ENCODE data around the gene BTBD2.

BTBD2 gene

GRCh38 chr19:2056837-2057192, 41.3 kb upstream of the BTBD2 start:
- DNase-seq (ENCODE audit: low spot score in 2 of 2) (no peak), ATAC-seq (replicated peaks; ENCODE audit: extremely low read depth, poor library complexity, severe bottlenecking) (no peak)
- peak overlapping the region; percentile 80 for H3K27ac Mint-ChIP-seq (ENCODE audit: low read depth)
- H3K36me3 Mint-ChIP-seq (ENCODE audit: insufficient read depth) = peaks cover 15% of the 10 kb centered on the region
- no peaks in the 10 kb centered on the region for H3K27me3 Mint-ChIP-seq
- H3K4me1 Mint-ChIP-seq = peaks cover 35% of the 10 kb centered on the region
- no peaks in the 10 kb centered on the region for H3K9me3 Mint-ChIP-seq
- H3K4me3 Mint-ChIP-seq = peak overlapping the region; percentile 54

GRCh38 chr19:2055931-2056836, 40.7 kb upstream of the BTBD2 start:
- Mint-ChIP-seq H3K4me3 (peak overlapping the region; percentile 54), H3K27ac (ENCODE audit: low read depth) (peak overlapping the region; percentile 80), H3K9me3 (no peaks in the 10 kb centered on the region), H3K36me3 (ENCODE audit: insufficient read depth) (peaks cover 18% of the 10 kb centered on the region), H3K27me3 (no peaks in the 10 kb centered on the region), H3K4me1 (peaks cover 42% of the 10 kb centered on the region)
- ATAC-seq (replicated peaks; ENCODE audit: extremely low read depth, poor library complexity, severe bottlenecking) (no peak), DNase-seq (ENCODE audit: low spot score in 2 of 2) (no peak)

GRCh38 chr19:2054763-2055162, 39.2 kb upstream of the BTBD2 start:
- ATAC-seq (replicated peaks; ENCODE audit: extremely low read depth, poor library complexity, severe bottlenecking) = no peak
- Mint-ChIP-seq H3K36me3 (ENCODE audit: insufficient read depth) (peaks cover 20% of the 10 kb centered on the region), H3K27ac (ENCODE audit: low read depth) (peak overlapping the region; percentile 78), H3K9me3 (no peaks in the 10 kb centered on the region), H3K4me3 (no peak overlapping the region), H3K27me3 (no peaks in the 10 kb centered on the region), H3K4me1 (peaks cover 35% of the 10 kb centered on the region)
- DNase-seq (ENCODE audit: low spot score in 2 of 2) = no peak

- Mint-ChIP-seq H3K4me1 (peaks cover 37% of the 10 kb centered on the region), H3K36me3 (ENCODE audit: insufficient read depth) (peaks cover 27% of the 10 kb centered on the region), H3K27ac (ENCODE audit: low read depth) (peak overlapping the region; percentile 92), H3K27me3 (no peaks in the 10 kb centered on the region), H3K9me3 (no peaks in the 10 kb centered on the region), H3K4me3 (no peak overlapping the region)
- DNase-seq (ENCODE audit: low spot score in 2 of 2) = no peak
- no peak for ATAC-seq (replicated peaks; ENCODE audit: extremely low read depth, poor library complexity, severe bottlenecking)
Measured at GRCh38 chr19:2053601-2054389, 38.3 kb upstream of the BTBD2 start.

- peak in 1 of 2 donors; percentile 61 for DNase-seq (ENCODE audit: low spot score in 2 of 2)
- Mint-ChIP-seq H3K27ac (ENCODE audit: low read depth) (peak overlapping the region; percentile 92), H3K4me3 (peak overlapping the region; percentile 85), H3K36me3 (ENCODE audit: insufficient read depth) (peaks cover 38% of the 10 kb centered on the region), H3K9me3 (no peaks in the 10 kb centered on the region), H3K27me3 (no peaks in the 10 kb centered on the region), H3K4me1 (peaks cover 39% of the 10 kb centered on the region)
- ATAC-seq (replicated peaks; ENCODE audit: extremely low read depth, poor library complexity, severe bottlenecking) = peak; percentile 46
Measured at GRCh38 chr19:2051773-2052704, 36.5 kb upstream of the BTBD2 start.

- no peaks in the 10 kb centered on the region for H3K9me3 Mint-ChIP-seq
- peak within 1 kb of the TSS; percentile 92 for H3K27ac Mint-ChIP-seq (ENCODE audit: low read depth)
- ATAC-seq (replicated peaks; ENCODE audit: extremely low read depth, poor library complexity, severe bottlenecking) (peak; percentile 71), DNase-seq (ENCODE audit: low spot score in 2 of 2) (peak; percentile 90 to 97)
- H3K27me3 Mint-ChIP-seq = no peaks in the 10 kb centered on the region
- peaks cover 43% of the 10 kb centered on the region for H3K4me1 Mint-ChIP-seq
- peaks cover 40% of the 10 kb centered on the region for H3K36me3 Mint-ChIP-seq (ENCODE audit: insufficient read depth)
- peak within 1 kb of the TSS; percentile 85 for H3K4me3 Mint-ChIP-seq
Measured at GRCh38 chr19:2050991-2051772, 35.7 kb upstream of the BTBD2 start, which contains the start of gene MKNK2. Gene MKNK2, minus strand, starts transcription at chr19:2051244. Its CDS starts 393 bp downstream, at chr19:2050851.

GRCh38 chr19:2050349-2050990, 35.0 kb upstream of the BTBD2 start:
- H3K4me1 Mint-ChIP-seq = peaks cover 40% of the 10 kb centered on the region
- H3K36me3 Mint-ChIP-seq (ENCODE audit: insufficient read depth) = peaks cover 41% of the 10 kb centered on the region
- H3K9me3 Mint-ChIP-seq = no peaks in the 10 kb centered on the region
- ATAC-seq (replicated peaks; ENCODE audit: extremely low read depth, poor library complexity, severe bottlenecking) (peak; percentile 2), DNase-seq (ENCODE audit: low spot score in 2 of 2) (no peak)
- H3K27ac Mint-ChIP-seq (ENCODE audit: low read depth) = peak overlapping the region; percentile 92
- H3K4me3 Mint-ChIP-seq = peak overlapping the region; percentile 85
- H3K27me3 Mint-ChIP-seq = no peaks in the 10 kb centered on the region

- peaks cover 38% of the 10 kb centered on the region for H3K4me1 Mint-ChIP-seq
- H3K9me3 Mint-ChIP-seq = no peaks in the 10 kb centered on the region
- peak overlapping the region; percentile 85 for H3K4me3 Mint-ChIP-seq
- H3K27me3 Mint-ChIP-seq = no peaks in the 10 kb centered on the region
- no peak for ATAC-seq (replicated peaks; ENCODE audit: extremely low read depth, poor library complexity, severe bottlenecking)
- H3K36me3 Mint-ChIP-seq (ENCODE audit: insufficient read depth) = peaks cover 45% of the 10 kb centered on the region
- H3K27ac Mint-ChIP-seq (ENCODE audit: low read depth) = peak overlapping the region; percentile 73
- DNase-seq (ENCODE audit: low spot score in 2 of 2) = peak in 1 of 2 donors; percentile 49
Measured at GRCh38 chr19:2049741-2050348, 34.3 kb upstream of the BTBD2 start.

GRCh38 chr19:2048959-2049740, 33.6 kb upstream of the BTBD2 start:
- Mint-ChIP-seq H3K27ac (ENCODE audit: low read depth) (peak overlapping the region; percentile 73), H3K4me3 (peak overlapping the region; percentile 85), H3K36me3 (ENCODE audit: insufficient read depth) (peaks cover 51% of the 10 kb centered on the region), H3K9me3 (no peaks in the 10 kb centered on the region), H3K4me1 (peaks cover 41% of the 10 kb centered on the region), H3K27me3 (no peaks in the 10 kb centered on the region)
- DNase-seq (ENCODE audit: low spot score in 2 of 2) = no peak
- ATAC-seq (replicated peaks; ENCODE audit: extremely low read depth, poor library complexity, severe bottlenecking) = no peak

GRCh38 chr19:2048104-2048958, 32.8 kb upstream of the BTBD2 start:
- H3K9me3 Mint-ChIP-seq = no peaks in the 10 kb centered on the region
- peak overlapping the region; percentile 73 for H3K27ac Mint-ChIP-seq (ENCODE audit: low read depth)
- DNase-seq (ENCODE audit: low spot score in 2 of 2) (no peak), ATAC-seq (replicated peaks; ENCODE audit: extremely low read depth, poor library complexity, severe bottlenecking) (no peak)
- no peaks in the 10 kb centered on the region for H3K27me3 Mint-ChIP-seq
- H3K36me3 Mint-ChIP-seq (ENCODE audit: insufficient read depth) = peaks cover 58% of the 10 kb centered on the region
- H3K4me1 Mint-ChIP-seq = peaks cover 47% of the 10 kb centered on the region
- H3K4me3 Mint-ChIP-seq = peak overlapping the region; percentile 85
